Stimulated activated CD8-positive, alpha-beta memory T cell treated with anti-CD3 and anti-CD28 coated beads, Interleukin-4, amount 100 ng/mL, for 1 hour (primary cell): ENCODE results near the gene FASN.

Experiments used
- DNase-seq, 2 donors: peaks; one replicate each; pipeline ENCODE4 v3.0.0-alpha.2; 2020; ENCODE audit warnings: low read depth in 2 of 2, low spot score in 1 of 2

FASN gene

DNA sequence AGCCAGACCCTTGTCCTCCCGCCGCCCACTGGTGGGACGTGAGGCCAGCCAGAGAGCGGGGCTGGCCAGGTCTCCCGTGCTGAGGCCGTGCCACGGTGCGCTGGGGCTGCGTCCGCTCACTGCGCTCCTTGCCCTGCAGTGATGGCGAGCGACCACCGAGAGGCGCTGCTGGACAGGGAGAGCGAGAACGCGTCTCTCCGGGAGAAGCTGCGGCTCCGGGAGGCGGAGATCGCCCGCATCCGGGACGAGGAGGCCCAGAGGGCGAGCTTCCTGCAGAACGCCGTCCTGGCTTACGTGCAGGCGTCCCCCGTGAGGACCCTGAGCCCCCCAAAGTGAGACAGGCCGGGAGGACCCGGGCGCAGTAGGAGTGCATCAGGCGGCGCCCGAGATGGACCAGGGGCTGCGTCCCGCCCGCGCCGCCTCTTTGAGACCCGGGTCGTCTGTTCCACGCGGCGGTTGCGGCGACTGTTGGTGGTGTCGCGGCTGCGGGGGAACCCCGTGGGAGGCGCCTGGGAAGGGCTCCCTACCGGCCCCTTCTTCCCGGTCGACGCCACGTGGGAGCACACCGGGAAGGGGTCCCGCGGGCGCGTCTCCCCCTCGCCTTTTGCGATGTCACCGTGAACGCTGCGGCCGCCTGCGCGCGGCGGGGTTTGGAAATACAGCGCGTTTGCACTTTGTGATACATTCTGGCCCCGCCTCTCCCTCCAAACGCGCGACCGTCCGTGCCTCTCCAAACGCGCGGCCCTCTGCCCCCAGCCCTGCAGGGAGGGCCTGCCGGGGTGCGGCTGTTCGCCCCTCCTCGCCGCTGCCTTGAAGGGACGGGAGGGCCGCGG lies 67.3 kb downstream of the FASN start:
- peak; percentile 53 to 66 for DNase-seq

DNA sequence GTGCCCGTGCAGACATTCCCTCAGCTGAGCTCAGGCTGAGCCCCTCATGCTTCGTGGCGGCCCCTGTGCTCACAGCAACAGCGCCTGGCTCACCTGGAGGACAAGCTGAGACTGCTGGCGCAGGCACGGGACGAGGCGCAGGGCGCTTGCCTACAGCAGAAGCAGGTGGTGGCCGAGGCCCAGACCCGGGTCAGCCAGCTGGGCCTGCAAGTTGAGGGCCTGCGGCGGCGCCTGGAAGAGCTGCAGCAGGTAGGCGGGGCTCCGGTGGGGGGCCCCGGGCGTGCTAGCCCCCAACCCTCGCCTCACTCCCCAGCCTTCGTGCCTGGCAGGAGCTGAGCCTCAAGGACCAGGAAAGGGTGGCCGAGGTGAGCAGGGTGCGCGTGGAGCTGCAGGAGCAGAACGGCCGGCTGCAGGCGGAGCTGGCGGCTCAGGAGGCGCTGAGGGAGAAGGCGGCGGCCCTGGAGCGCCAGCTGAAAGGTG lies 68.0 kb downstream of the FASN start:
- DNase-seq: no peak

DNA sequence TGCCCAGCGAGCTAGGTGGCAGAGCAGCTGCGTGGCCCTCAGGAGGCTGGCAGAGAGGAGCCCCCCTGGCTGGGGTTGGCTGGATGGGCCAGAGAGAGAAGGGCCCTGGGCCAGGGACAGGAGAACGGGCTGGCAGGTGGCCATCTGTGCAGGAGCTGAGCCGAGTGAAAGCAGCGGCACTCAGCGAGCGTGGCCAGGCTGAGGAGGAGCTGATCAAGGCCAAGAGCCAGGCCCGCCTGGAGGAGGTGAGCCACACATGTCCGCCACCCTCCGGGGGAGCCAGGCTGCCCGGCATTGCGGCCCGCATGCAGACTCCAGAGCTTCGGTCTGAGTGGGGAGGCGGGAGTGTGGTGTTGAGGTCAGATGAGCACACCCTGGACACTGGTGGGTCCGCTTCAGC lies 68.6 kb downstream of the FASN start:
- no peak for DNase-seq

DNA sequence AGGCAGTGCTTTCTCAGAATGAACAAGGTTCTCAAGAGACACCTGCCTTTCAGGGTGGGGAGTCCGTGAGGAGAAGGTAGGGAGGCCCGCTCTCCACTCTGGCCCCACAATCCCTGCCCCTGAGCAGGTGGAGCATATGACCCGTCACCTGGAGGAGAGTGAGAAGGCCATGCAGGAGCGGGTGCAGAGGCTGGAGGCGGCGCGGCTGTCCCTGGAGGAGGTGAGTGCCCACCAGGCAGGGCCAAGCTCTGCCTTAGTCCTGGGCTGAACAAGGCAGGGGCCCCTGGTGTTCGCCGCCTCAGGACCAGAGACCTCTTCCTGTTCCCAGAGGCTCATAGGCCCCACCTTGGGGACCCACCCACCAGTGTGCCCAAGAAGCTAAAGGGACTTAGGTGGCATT lies 69.1 kb downstream of the FASN start:
- no peak for DNase-seq
